ENCODE measurements around the gene PTPRC. TPM values are rescaled to one million over a fixed set of nuclear protein-coding genes. Genes with fewer than 3 reads are reported as not detected.

PTPRC gene
- total RNA-seq, 3 donors from 2014 or later = 17.9 to 29.4 (median 18.0) TPM

DNA sequence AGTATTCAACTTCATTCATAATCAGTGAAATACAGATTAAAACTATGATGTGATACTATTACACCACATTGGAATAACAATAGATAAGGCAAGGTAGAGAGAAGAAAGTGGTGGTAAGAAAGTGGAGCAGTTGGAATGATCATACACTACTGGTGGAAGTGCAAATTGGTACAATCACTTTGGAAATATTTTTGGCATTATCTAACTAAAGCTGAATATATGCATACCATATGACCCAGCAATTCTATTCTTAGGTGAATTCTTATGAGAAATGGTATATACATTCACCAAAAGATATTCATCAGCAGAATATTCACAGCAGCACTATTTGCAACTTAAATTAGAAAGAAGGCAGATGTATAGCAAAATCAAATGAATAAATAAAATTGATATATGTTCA lies 21.4 kb upstream of the PTPRC start:
- no peaks in the 10 kb centered on the region for H3K36me3 ChIP-seq (ENCODE audit: low read depth)
- no peak for DNase-seq
- TF ChIP-seq, protein P1, sequence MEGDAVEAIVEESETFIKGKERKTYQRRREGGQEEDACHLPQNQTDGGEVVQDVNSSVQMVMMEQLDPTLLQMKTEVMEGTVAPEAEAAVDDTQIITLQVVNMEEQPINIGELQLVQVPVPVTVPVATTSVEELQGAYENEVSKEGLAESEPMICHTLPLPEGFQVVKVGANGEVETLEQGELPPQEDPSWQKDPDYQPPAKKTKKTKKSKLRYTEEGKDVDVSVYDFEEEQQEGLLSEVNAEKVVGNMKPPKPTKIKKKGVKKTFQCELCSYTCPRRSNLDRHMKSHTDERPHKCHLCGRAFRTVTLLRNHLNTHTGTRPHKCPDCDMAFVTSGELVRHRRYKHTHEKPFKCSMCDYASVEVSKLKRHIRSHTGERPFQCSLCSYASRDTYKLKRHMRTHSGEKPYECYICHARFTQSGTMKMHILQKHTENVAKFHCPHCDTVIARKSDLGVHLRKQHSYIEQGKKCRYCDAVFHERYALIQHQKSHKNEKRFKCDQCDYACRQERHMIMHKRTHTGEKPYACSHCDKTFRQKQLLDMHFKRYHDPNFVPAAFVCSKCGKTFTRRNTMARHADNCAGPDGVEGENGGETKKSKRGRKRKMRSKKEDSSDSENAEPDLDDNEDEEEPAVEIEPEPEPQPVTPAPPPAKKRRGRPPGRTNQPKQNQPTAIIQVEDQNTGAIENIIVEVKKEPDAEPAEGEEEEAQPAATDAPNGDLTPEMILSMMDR (IDR thresholded peaks at IDR 0.05) = no peak
- H3K4me3 ChIP-seq = no peak overlapping the region
- H3K9me3 ChIP-seq = no peaks in the 10 kb centered on the region
- H3K4me1 ChIP-seq (ENCODE audit: low read depth) = peaks cover 3% of the 10 kb centered on the region
- ATAC-seq = no peak
- intact Hi-C loops (cut with DNase I, micrococcal nuclease) = no loop called here

DNA sequence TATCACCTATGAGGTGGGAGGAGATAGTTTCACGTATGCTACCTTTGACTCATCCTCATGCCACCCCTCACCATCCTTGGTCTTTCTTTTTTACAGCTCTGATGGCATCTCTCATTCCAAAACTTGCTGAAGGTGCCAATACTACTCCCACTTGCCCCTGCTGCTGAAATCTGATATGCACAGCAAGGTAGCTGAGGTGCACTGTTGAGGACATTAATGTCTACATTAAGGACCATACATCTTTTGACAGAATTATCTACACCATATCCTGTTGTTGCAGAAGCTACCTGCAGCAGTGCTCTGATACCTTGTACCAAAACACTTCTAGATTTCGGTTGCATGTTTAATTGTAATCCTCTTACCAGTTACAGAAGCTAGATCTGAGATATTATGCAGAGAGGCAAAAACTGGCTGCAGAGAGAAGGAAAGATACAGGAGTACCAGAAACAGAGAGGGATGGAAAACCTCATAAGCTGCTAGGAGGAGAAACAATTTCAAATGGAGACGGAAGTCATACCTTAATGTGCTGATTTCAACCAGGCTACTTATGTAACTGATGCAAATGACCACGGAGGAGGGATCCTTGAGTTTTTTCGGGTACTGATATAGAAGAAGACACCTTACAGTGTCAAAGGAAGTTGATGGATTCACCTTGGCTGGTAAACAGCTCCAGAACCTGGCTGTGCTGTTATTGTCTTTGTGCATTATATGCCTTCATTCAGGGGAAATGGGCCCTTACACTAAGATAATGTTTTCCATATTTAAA lies 19.3 kb upstream of the PTPRC start:
- ATAC-seq (peak; percentile 17), DNase-seq (no peak)
- Histone ChIP-seq H3K9me3 (no peaks in the 10 kb centered on the region), H3K4me1 (ENCODE audit: low read depth) (no peaks in the 10 kb centered on the region), H3K36me3 (ENCODE audit: low read depth) (no peaks in the 10 kb centered on the region), H3K4me3 (no peak overlapping the region)
- TF ChIP-seq, protein P1 (IDR thresholded peaks at IDR 0.05) = no peak
- intact Hi-C loops (cut with DNase I, micrococcal nuclease) = no loop called here

DNA sequence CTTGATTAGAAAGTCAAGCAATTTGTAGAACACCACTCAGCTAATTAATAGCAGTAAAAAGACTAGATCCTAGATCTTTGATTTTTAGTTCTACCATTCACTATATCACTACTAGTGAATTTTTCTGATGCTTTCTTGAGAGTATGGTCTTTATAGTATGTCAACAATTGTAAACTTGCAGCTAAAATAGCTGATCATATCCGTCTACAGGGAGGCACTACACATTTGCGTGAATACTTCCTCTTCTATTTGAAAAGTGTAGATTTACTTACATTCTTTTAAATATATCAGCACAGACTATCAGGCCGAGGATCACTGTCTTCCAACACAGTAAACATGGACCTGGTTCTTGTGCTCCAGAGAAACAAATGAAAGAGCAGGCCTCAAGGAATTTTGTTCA lies 18.6 kb upstream of the PTPRC start:
- intact Hi-C loops (cut with DNase I, micrococcal nuclease) = no loop called here
- H3K36me3 ChIP-seq (ENCODE audit: low read depth) = no peaks in the 10 kb centered on the region
- no peak overlapping the region for H3K4me3 ChIP-seq
- no peaks in the 10 kb centered on the region for H3K4me1 ChIP-seq (ENCODE audit: low read depth)
- ATAC-seq (no peak), DNase-seq (no peak)
- TF ChIP-seq, protein P1 (IDR thresholded peaks at IDR 0.05) = no peak
- H3K9me3 ChIP-seq = no peaks in the 10 kb centered on the region

DNA sequence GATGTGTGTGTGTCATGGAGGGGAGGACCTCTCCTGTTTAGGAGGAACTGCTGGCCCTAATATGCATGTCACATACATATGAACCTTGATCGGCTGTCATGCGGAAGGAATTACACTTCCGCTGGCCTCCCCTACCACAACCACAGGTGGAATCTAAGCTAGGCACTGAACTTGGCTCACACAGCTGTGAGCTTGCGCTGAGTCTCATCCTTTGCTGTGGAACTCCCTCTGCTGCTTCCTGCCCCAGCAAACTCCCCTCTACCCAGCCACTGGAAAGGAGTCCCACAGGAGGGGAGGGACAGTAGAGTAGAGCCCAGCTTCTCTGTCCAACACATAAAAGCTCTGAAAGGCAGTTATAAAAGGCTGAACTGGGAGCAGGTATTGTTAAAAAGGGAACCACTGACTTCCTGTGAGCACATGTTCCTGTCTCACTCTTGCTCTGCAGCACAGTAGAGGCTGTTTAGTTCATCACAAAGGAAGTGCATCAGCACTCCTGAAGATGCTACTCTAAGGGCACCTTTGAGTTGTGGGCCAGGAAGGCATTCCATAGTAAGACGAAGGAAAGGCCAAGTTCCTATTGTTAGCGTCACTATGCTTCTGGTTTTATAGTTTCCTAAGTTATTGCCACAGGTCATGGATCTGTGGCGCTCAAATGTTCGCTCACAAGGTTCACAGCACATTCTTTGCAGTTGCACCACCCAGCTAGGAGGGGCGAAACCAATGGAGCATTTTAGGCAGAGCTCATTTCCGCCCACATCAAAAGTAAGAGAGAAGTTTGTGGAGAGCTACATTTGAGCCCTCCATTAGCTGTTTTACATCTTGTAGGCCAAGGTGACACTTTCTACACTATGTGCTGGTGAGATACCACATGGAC lies 17.7 kb upstream of the PTPRC start:
- TF ChIP-seq, protein P1 (IDR thresholded peaks at IDR 0.05) = no peak
- H3K4me3 ChIP-seq = no peak overlapping the region
- no peaks in the 10 kb centered on the region for H3K4me1 ChIP-seq (ENCODE audit: low read depth)
- ATAC-seq (peak; percentile 86), DNase-seq (peak; percentile 35 to 64 (median 39))
- H3K9me3 ChIP-seq = no peaks in the 10 kb centered on the region
- H3K36me3 ChIP-seq (ENCODE audit: low read depth) = no peaks in the 10 kb centered on the region
- intact Hi-C loops (cut with DNase I, micrococcal nuclease) = no loop called here

DNA sequence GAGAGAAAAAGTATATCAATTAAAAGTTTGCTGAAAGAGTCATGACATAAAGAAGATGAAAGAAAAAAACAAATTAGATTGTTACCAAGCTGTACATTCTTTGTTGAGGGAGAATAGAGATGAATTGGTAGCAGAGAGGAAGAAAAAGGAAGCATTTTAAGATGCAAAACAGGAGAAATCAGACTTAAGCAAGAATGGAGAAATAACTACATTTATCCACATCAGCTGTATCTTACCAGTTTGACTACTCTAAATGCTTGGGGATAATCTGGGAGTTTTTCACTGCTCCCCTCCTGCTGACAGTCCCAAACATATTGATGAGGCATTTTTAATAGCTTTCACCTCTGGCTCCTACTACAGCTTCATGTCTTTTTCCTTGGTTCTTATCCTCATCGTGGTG lies 16.8 kb upstream of the PTPRC start:
- intact Hi-C loops (cut with DNase I, micrococcal nuclease) = no loop called here
- no peak for DNase-seq
- Histone ChIP-seq H3K9me3 (no peaks in the 10 kb centered on the region), H3K36me3 (ENCODE audit: low read depth) (no peaks in the 10 kb centered on the region), H3K4me1 (ENCODE audit: low read depth) (no peaks in the 10 kb centered on the region), H3K4me3 (no peak overlapping the region)
- TF ChIP-seq, protein P1 (IDR thresholded peaks at IDR 0.05) = no peak
- ATAC-seq = no peak
